DMS53 treated with DMSO at 0.1 percent for 48 hours (cell line): ENCODE data around the gene HK2.
"Not testable (repeated sequence)": the region's sequence is repeated elsewhere in the genome, so short reads cannot be mapped to it uniquely, and the experiment has no call there.

Source experiments
- DNase-seq: peaks from one replicate; lab custom pipeline; 2025; ENCODE audit not compliant: unreplicated experiment; lab: John Stamatoyannopoulos, UW

The HK2 gene

GRCh38 chr2:74876081-74876886, 42.4 kb downstream of the HK2 start:
- DNase-seq: peak; percentile 40

GRCh38 chr2:74877376-74877775, 43.4 kb downstream of the HK2 start:
- DNase-seq: no peak

GRCh38 chr2:74877781-74878433, 44.0 kb downstream of the HK2 start:
- DNase-seq: no peak

- DNase-seq: no peak
Measured at GRCh38 chr2:74878551-74878950, 44.6 kb downstream of the HK2 start.

GRCh38 chr2:74880054-74880728, 46.3 kb downstream of the HK2 start:
- no peak for DNase-seq

GRCh38 chr2:74881176-74881575, 47.2 kb downstream of the HK2 start:
- DNase-seq: no peak

GRCh38 chr2:74881626-74882298, 47.8 kb downstream of the HK2 start:
- no peak for DNase-seq

- no peak for DNase-seq
Measured at GRCh38 chr2:74882299-74882687, 48.4 kb downstream of the HK2 start.

GRCh38 chr2:74883011-74883410, 49.1 kb downstream of the HK2 start:
- no peak for DNase-seq

GRCh38 chr2:74884118-74884762, 50.3 kb downstream of the HK2 start:
- DNase-seq: no peak

GRCh38 chr2:74884866-74885265, 50.9 kb downstream of the HK2 start:
- DNase-seq: no peak

GRCh38 chr2:74886251-74886650, 52.3 kb downstream of the HK2 start:
- DNase-seq: no peak

- no peak for DNase-seq
Measured at GRCh38 chr2:74886811-74887210, 52.9 kb downstream of the HK2 start.

GRCh38 chr2:74887445-74887951, 53.6 kb downstream of the HK2 start:
- DNase-seq: no peak

- DNase-seq: no peak
Measured at GRCh38 chr2:74887960-74888700, 54.2 kb downstream of the HK2 start.

GRCh38 chr2:74889159-74889558, 55.2 kb downstream of the HK2 start:
- DNase-seq: no peak

GRCh38 chr2:74890711-74891110, 56.8 kb downstream of the HK2 start:
- no peak for DNase-seq

GRCh38 chr2:74891136-74891764, 57.3 kb downstream of the HK2 start:
- DNase-seq: no peak

- not testable (repeated sequence) for DNase-seq
Measured at GRCh38 chr2:74891816-74892215, 57.9 kb downstream of the HK2 start.

GRCh38 chr2:74892609-74893008, 58.7 kb downstream of the HK2 start:
- DNase-seq: no peak
